GM12878 (cell line): ENCODE measurements around the gene POLA1. TPM values are rescaled to one million over a fixed set of nuclear protein-coding genes. Genes with fewer than 3 reads are reported as not detected.

Experiments used
- ATAC-seq: fragments of 200-7000 bp; cut with Tn5 transposase; 3 replicates; pipeline ENCODE4 v1.9.1; 2020; ENCODE audit warnings: mild to moderate bottlenecking, moderate library complexity
- BruUV-seq: library from RNA; stranded (reverse); fragments of 400-500 nt; replicated peaks from 2 replicates; lab custom pipeline; 2021; lab: Mats Ljungman, UMichigan
- CTCF ChIA-PET: fragments of 300-600 bp; sonication (Branson Sonifier 250); formaldehyde crosslinking; extraction: SDS; loops from one replicate; lab custom pipeline; 2021; ENCODE audit warnings: inconsistent platforms; lab: Yijun Ruan, JAX
- POLR2A ChIA-PET: fragments of 350-600 bp; formaldehyde crosslinking; extraction: SDS; loops from one replicate; lab custom pipeline; 2021; ENCODE audit warnings: inconsistent platforms; lab: Charles Lee
- RAD21 ChIA-PET: fragments of 300-600 bp; sonication (Branson Sonifier 250); formaldehyde crosslinking; loops from one replicate; lab custom pipeline; 2023; ENCODE audit warnings: antibody characterized with exemption; ENCODE audit not compliant: unreplicated experiment; lab: Charles Lee
- SMC1A ChIA-PET: fragments of 300-600 bp; sonication (Branson Sonifier 250); formaldehyde crosslinking; loops from one replicate; lab custom pipeline; 2023; ENCODE audit not compliant: unreplicated experiment, uncharacterized antibody; lab: Charles Lee
- DNase-seq: peaks from one replicate; pipeline ENCODE4 v3.0.0-alpha.2; 2011; ENCODE audit warnings: low read depth, low spot score
- FAIRE-seq: peaks from 3 replicates; lab custom pipeline; 2011; peaks lifted over from hg19 to GRCh38; lab: Jason Lieb, UNC
- H2AFZ ChIP-seq: 2 replicates; pipeline ENCODE4 v1.6.0; 2011; ENCODE audit warnings: low read depth, low read length, control low read depth; ENCODE audit not compliant: control insufficient read depth
- H3K27ac ChIP-seq: 2 replicates; pipeline ENCODE4 v1.5.1; 2011; ENCODE audit warnings: control low read depth; ENCODE audit not compliant: control insufficient read depth, insufficient read depth
- H3K27me3 ChIP-seq, 2 experiments: replicated peaks in 1 of 2; 2 replicates each; pipeline versions ENCODE4 v1.6.0 to v1.6.1; 2011; ENCODE audit warnings: low read length in 1 of 2; ENCODE audit not compliant: control insufficient read depth in 2 of 2, insufficient read depth in 2 of 2
- H3K36me3 ChIP-seq, 2 experiments: 2 replicates each; pipeline ENCODE4 v1.5.1; 2011; ENCODE audit warnings: low read length in 1 of 2; ENCODE audit not compliant: control insufficient read depth in 2 of 2, insufficient read depth in 2 of 2
- H3K4me1 ChIP-seq: 2 replicates; pipeline ENCODE4 v1.6.1; 2011; ENCODE audit warnings: mild to moderate bottlenecking, low read length, moderate library complexity, mixed read lengths; ENCODE audit not compliant: control insufficient read depth, insufficient read depth
- H3K4me2 ChIP-seq: 2 replicates; pipeline ENCODE4 v1.6.0; 2011; ENCODE audit warnings: control low read depth; ENCODE audit not compliant: control insufficient read depth, insufficient read depth
- H3K4me3 ChIP-seq: fragments of 200-600 bp; sonication (generic); 2 replicates; pipeline ENCODE4 v1.5.1; 2016
- H3K79me2 ChIP-seq: 2 replicates; pipeline ENCODE4 v1.6.0; 2011; ENCODE audit warnings: low read length; ENCODE audit not compliant: control insufficient read depth, insufficient read depth
- H3K9ac ChIP-seq: 2 replicates; pipeline ENCODE4 v1.8.0; 2011; ENCODE audit warnings: low read length, control low read depth, mixed read lengths; ENCODE audit not compliant: control insufficient read depth, insufficient read depth
- H3K9me3 ChIP-seq: replicated peaks from 3 replicates; pipeline ENCODE4 v1.5.1; 2011; ENCODE audit warnings: mild to moderate bottlenecking, low read length; ENCODE audit not compliant: control insufficient read depth, insufficient read depth
- H4K20me1 ChIP-seq: 2 replicates; pipeline ENCODE4 v1.6.0; 2011; ENCODE audit not compliant: control insufficient read depth, insufficient read depth
- EGR1 ChIP-seq, 2 experiments: IDR thresholded peaks; 1 replicate in 1 of 2; 2 replicates in 1 of 2; pipeline ENCODE4 v1.6.1; 2011 to 2012; ENCODE audit warnings: low read depth in 2 of 2, low read length in 2 of 2, borderline replicate concordance in 1 of 2, mild to moderate bottlenecking in 1 of 2, moderate library complexity in 1 of 2
- NR2F1 ChIP-seq: fragments of 450-650 bp; conservative IDR thresholded peaks from 2 replicates; pipeline ENCODE4 v1.6.1; 2017; ENCODE audit warnings: mild to moderate bottlenecking
- RAD21 ChIP-seq: IDR thresholded peaks from 2 replicates; pipeline ENCODE4 v1.6.1; 2011; ENCODE audit warnings: mild to moderate bottlenecking, low read depth, low read length, moderate library complexity; ENCODE audit not compliant: insufficient read depth
- TCF3 ChIP-seq: IDR thresholded peaks from 2 replicates; pipeline ENCODE4 v1.6.1; 2012; ENCODE audit warnings: low read depth, mild to moderate bottlenecking, low read length, borderline replicate concordance; ENCODE audit not compliant: insufficient read depth
- WGBS: methylation state at CpG from one replicate; pipeline ENCODE4 v1.1.6; 2016; ENCODE audit warnings: low lambda C conversion rate; ENCODE audit not compliant: insufficient replicate concordance, insufficient coverage; ENCODE audit errors: missing lambda C conversion rate; 5-methylcytosine and 5-hydroxymethylcytosine counted together
- in situ Hi-C: fragments of 300-500 bp; cut with MboI; formaldehyde crosslinking; loops from 9 replicates; pipeline ENCODE4 v1.14.3; 2018; ENCODE audit warnings: mixed read lengths
- intact Hi-C: fragments of 100-400 bp; cut with micrococcal nuclease; formaldehyde crosslinking; loops from one replicate; pipeline ENCODE4 v1.14.2; 2022; ENCODE audit not compliant: unreplicated experiment
- polyA plus RNA-seq, 11 experiments: library from polyadenylated mRNA; depleted of rRNA in 4 of 11; unstranded in 6 of 11; stranded (reverse) in 5 of 11; fragments of >200 nt; fragmentation: Nextera tagmentation in 4 of 11; fragmentation: Illumina TruSeq in 1 of 11; extraction: Ambion mirVana in 4 of 11; extraction: Trizol in 1 of 11; gene quantifications; 1 replicate in 1 of 11; 2 replicates in 10 of 11; pipeline versions ENCODE4 v1.2.1 to v1.2.3, GENCODE V29; 2011 to 2016; ENCODE audit warnings: inconsistent platforms in 2 of 11, missing spikeins in 2 of 11, low read depth in 1 of 11
- total RNA-seq, 4 experiments: library from RNA; depleted of rRNA in 3 of 4; stranded (reverse); fragments of >200 nt in 3 of 4; fragmentation: Illumina TruSeq in 1 of 4; extraction: Trizol in 1 of 4; gene quantifications; 2 replicates each; pipeline versions ENCODE4 v1.2.1 to v1.2.3, GENCODE V29; 2013 to 2021
- TF ChIP-seq, protein P1 (sequence below), 3 experiments: IDR thresholded peaks in 2 of 3; conservative IDR thresholded peaks in 1 of 3; 2 replicates each; pipeline ENCODE4 v1.5.1; 2011; ENCODE audit warnings: low read depth in 3 of 3, low read length in 3 of 3, mild to moderate bottlenecking in 3 of 3, control low read depth in 2 of 3, moderate library complexity in 2 of 3, inconsistent platforms in 1 of 3, mixed read lengths in 1 of 3; ENCODE audit not compliant: control insufficient read depth in 2 of 3, insufficient read depth in 1 of 3; ENCODE audit errors: extremely low read depth in 1 of 3

POLA1 gene
- total and polyA plus RNA-seq, 10 of the 15 experiments (the other 5 are each of a cell fraction or from before 2014, with no cell fraction given), result 6.5 to 34.7 (median 24.8) TPM

DNA sequence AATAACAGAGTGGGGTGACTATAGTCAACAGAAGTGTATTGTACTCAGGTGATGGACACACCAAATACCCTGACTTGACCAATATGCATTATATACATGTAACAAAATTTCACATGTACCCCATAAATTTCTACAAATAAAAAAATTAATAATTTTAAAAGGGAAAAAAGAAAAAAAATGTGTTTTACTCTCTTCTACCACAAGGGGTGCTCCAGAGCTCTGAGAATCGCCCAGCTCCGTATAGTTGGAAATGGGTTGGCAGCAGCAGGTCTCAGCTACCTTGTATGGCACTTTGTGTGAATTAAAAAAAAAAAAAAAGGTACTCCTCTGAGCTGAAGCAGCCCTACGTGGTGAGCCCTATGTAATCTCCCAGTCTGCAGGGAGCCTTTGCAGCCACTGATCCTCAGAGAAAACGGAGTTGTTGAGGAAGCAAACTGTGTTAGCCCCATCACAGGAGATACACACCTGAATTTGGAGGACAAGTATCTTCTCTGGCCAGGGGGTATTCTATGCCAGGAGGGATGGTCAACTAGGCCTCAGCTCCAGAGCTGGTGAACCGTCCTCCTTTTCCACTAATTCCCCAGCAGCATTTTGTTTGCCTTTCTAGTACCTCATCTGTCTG is 17.2 kb upstream of the POLA1 start:
- in situ Hi-C loops (no loop called here), intact Hi-C loops (no loop called here)
- H3K27ac ChIP-seq, result no peak overlapping the region
- H3K9ac ChIP-seq, result no peak overlapping the region
- DNase-seq (no peak), FAIRE-seq (no peak), ATAC-seq (peak; percentile 75)
- no peaks in the 10 kb centered on the region for H4K20me1 ChIP-seq
- no peaks in the 10 kb centered on the region for H3K36me3 ChIP-seq
- H2AFZ ChIP-seq, result no peak overlapping the region
- no peaks in the 10 kb centered on the region; a peak in 1 of 4 replicates for H3K27me3 ChIP-seq
- 14% methylated on average over 5 of the region's 5 CpGs for WGBS
- ChIA-PET CTCF (interaction anchor here (0.6 to 1.9 kb wide), 20 partner anchors 9 to 545 kb away, joined by 3 to 10 read pairs (median 4); no protein-coding TSS in a partner anchor), SMC1A (interaction anchor here (1.0 kb wide), 1 partner anchor 19 kb away, joined by 4 read pairs; no protein-coding TSS in a partner anchor), RAD21 (interaction anchor here (0.6 to 1.0 kb wide), 3 partner anchors 9 to 268 kb away, joined by 3 read pairs; no protein-coding TSS in a partner anchor), POLR2A (interaction anchor here (0.6 kb wide), 1 partner anchor 78 kb away, joined by 3 read pairs; no protein-coding TSS in a partner anchor)
- TF ChIP-seq EGR1 (IDR thresholded peaks at IDR 0.05; ENCODE audit: borderline replicate concordance in 1 of 2, low read depth in 2 of 2, low read length in 2 of 2) (no peak), RAD21 (peak; percentile 35; the same call in 1 of the 2 replicates), TCF3 (no peak), NR2F1 (no peak)
- TF ChIP-seq, protein P1, sequence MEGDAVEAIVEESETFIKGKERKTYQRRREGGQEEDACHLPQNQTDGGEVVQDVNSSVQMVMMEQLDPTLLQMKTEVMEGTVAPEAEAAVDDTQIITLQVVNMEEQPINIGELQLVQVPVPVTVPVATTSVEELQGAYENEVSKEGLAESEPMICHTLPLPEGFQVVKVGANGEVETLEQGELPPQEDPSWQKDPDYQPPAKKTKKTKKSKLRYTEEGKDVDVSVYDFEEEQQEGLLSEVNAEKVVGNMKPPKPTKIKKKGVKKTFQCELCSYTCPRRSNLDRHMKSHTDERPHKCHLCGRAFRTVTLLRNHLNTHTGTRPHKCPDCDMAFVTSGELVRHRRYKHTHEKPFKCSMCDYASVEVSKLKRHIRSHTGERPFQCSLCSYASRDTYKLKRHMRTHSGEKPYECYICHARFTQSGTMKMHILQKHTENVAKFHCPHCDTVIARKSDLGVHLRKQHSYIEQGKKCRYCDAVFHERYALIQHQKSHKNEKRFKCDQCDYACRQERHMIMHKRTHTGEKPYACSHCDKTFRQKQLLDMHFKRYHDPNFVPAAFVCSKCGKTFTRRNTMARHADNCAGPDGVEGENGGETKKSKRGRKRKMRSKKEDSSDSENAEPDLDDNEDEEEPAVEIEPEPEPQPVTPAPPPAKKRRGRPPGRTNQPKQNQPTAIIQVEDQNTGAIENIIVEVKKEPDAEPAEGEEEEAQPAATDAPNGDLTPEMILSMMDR (IDR thresholded peaks at IDR 0.05 in 2 of 3, conservative IDR thresholded peaks at IDR 0.05 in 1 of 3; ENCODE audit: control insufficient read depth in 2 of 3, extremely low read depth in 1 of 3, insufficient read depth in 1 of 3, low read depth in 3 of 3, low read length in 3 of 3), result peak; percentile 38 to 55 (median 51)
- no peak overlapping the region for H3K4me2 ChIP-seq
- BruUV-seq, result no TSS peak
- no peak overlapping the region for H3K4me3 ChIP-seq
- H3K79me2 ChIP-seq, result no peaks in the 10 kb centered on the region
- no peaks in the 10 kb centered on the region for H3K9me3 ChIP-seq
- no peaks in the 10 kb centered on the region for H3K4me1 ChIP-seq
